ENCODE data around the gene OR1F1.
A peak's percentile ranks its signal among the peaks of the same experiment; 100 is the strongest.
"Not testable (repeated sequence)": the region's sequence is repeated elsewhere in the genome, so short reads cannot be mapped to it uniquely, and the experiment has no call there.

OR1F1 gene

GRCh38 chr16:3152027-3152276 is 36.1 kb upstream of the OR1F1 start:
- no peak for DNase-seq

- peak; percentile 94 for DNase-seq
Observed at GRCh38 chr16:3152277-3152990, 35.6 kb upstream of the OR1F1 start.

GRCh38 chr16:3152991-3153368 is 35.0 kb upstream of the OR1F1 start:
- DNase-seq: no peak

GRCh38 chr16:3155181-3155580 is 32.8 kb upstream of the OR1F1 start:
- DNase-seq: no peak

- no peak for DNase-seq
Observed at GRCh38 chr16:3155972-3156371, 32.0 kb upstream of the OR1F1 start.

GRCh38 chr16:3157229-3158025 is 30.6 kb upstream of the OR1F1 start:
- peak; percentile 69 for DNase-seq

GRCh38 chr16:3158026-3158509 is 29.9 kb upstream of the OR1F1 start:
- peak; percentile 59 for DNase-seq

GRCh38 chr16:3158510-3159314 is 29.3 kb upstream of the OR1F1 start:
- peak; percentile 64 for DNase-seq

- DNase-seq: no peak
Observed at GRCh38 chr16:3161235-3162018, 26.6 kb upstream of the OR1F1 start.

- DNase-seq: no peak
Observed at GRCh38 chr16:3164121-3164991, 23.6 kb upstream of the OR1F1 start.

GRCh38 chr16:3165111-3165822 is 22.7 kb upstream of the OR1F1 start:
- DNase-seq: no peak

- no peak for DNase-seq
Observed at GRCh38 chr16:3166505-3166886, 21.5 kb upstream of the OR1F1 start.

GRCh38 chr16:3168729-3169128 is 19.3 kb upstream of the OR1F1 start:
- DNase-seq: not testable (repeated sequence)

GRCh38 chr16:3170440-3171180 is 17.4 kb upstream of the OR1F1 start:
- peak; percentile 68 for DNase-seq

GRCh38 chr16:3171181-3171854 is 16.7 kb upstream of the OR1F1 start:
- peak; percentile 50 for DNase-seq

- DNase-seq: no peak
Observed at GRCh38 chr16:3171855-3172593, 16.0 kb upstream of the OR1F1 start.

GRCh38 chr16:3173892-3174617 is 13.9 kb upstream of the OR1F1 start:
- DNase-seq: peak; percentile 40

- no peak for DNase-seq
Observed at GRCh38 chr16:3174618-3175148, 13.3 kb upstream of the OR1F1 start.
